Upper lobe of left lung (tissue), 6 donors: ENCODE results near the gene PRM1. TPM values are rescaled to one million over a fixed set of nuclear protein-coding genes. Genes with fewer than 3 reads are reported as not detected.

ENCODE experiments used
- ATAC-seq, 2 donors: fragments of 200-7000 bp; cut with Tn5 transposase; one replicate each; pipeline ENCODE4 v1.9.1; 2022; ENCODE audit warnings: mild to moderate bottlenecking in 2 of 2, moderate library complexity in 2 of 2; ENCODE audit not compliant: low FRiP score in 2 of 2
- DNase-seq, 2 donors: peaks; one replicate each; pipeline ENCODE4 v3.0.0-alpha.2; 2019 to 2020
- H3K27ac ChIP-seq, 4 donors: fragments of 200-600 bp; sonication (generic); one replicate each; pipeline ENCODE4 v1.5.1; 2016 to 2019
- H3K27me3 ChIP-seq, 4 donors: fragments of 200-600 bp; sonication (generic); one replicate each; pipeline ENCODE4 v1.5.1; 2017 to 2019
- H3K36me3 ChIP-seq, 4 donors: fragments of 200-600 bp; sonication (generic); one replicate each; pipeline ENCODE4 v1.5.1; 2016 to 2019
- H3K4me1 ChIP-seq, 4 donors: fragments of 200-600 bp; sonication (generic); one replicate each; pipeline ENCODE4 v1.5.1; 2018 to 2019
- H3K4me3 ChIP-seq, 4 donors: fragments of 200-600 bp; sonication (generic); one replicate each; pipeline ENCODE4 v1.5.1; 2017 to 2019; ENCODE audit warnings: mild to moderate bottlenecking in 2 of 4, moderate library complexity in 1 of 4
- H3K9me3 ChIP-seq, 4 donors: fragments of 200-600 bp; sonication (generic); one replicate each; pipeline ENCODE4 v1.5.1; 2018 to 2019
- CTCF ChIP-seq, 6 experiments: fragments of 450-650 bp in 4 of 6; fragments of 200-600 bp in 2 of 6; sonication (generic) in 2 of 6; IDR thresholded peaks; one replicate each; pipeline ENCODE4 v1.5.1; 2016 to 2019; ENCODE audit warnings: antibody characterized with exemption in 6 of 6
- EP300 ChIP-seq, 4 donors: sonication (generic); formaldehyde crosslinking; IDR thresholded peaks; one replicate each; pipeline ENCODE4 v1.5.1; 2017; ENCODE audit warnings: antibody characterized with exemption in 4 of 4, control low read depth in 2 of 4
- POLR2A ChIP-seq, 4 donors: fragments of 450-650 bp; IDR thresholded peaks; one replicate each; pipeline ENCODE4 v1.5.1; 2016 to 2017; ENCODE audit warnings: antibody characterized with exemption in 4 of 4, mild to moderate bottlenecking in 2 of 4
- POLR2AphosphoS5 ChIP-seq, 2 donors: sonication (generic); formaldehyde crosslinking; IDR thresholded peaks; one replicate each; pipeline ENCODE4 v1.5.1; 2017; ENCODE audit warnings: antibody characterized with exemption in 2 of 2
- WGBS, 2 donors: methylation state at CpG; one replicate each; pipeline ENCODE4 v1.1.5; 2017 to 2018; 5-methylcytosine and 5-hydroxymethylcytosine counted together
- total RNA-seq, 6 donors: library from RNA; depleted of rRNA in 4 of 6; stranded (reverse); fragments of >200 nt in 4 of 6; gene quantifications; one replicate each; pipeline versions ENCODE4 v1.1.0 to v1.2.1, GENCODE V29; 2016 to 2021
- donor health status: DM: no; HTN: no; CAD: no; lungs with moderate emphysema.
- donor health status: DM: no; HTN: yes; CAD: no; lungs with severe emphysema.

Gene PRM1
- total RNA-seq, 6 donors from 2014 or later, result not detected

GRCh38 chr16:11319529-11320146 is 38.5 kb upstream of the PRM1 start:
- Histone ChIP-seq H3K27ac (no peak overlapping the region), H3K4me3 (no peak overlapping the region), H3K4me1 (peaks cover 0 to 6% (median 2%) of the 10 kb centered on the region in 4 donors), H3K27me3 (no peaks in the 10 kb centered on the region), H3K36me3 (no peaks in the 10 kb centered on the region), H3K9me3 (no peaks in the 10 kb centered on the region)
- ATAC-seq (no peak), DNase-seq (no peak)
- 70 to 95% methylated on average over 2 to 6 of the region's 8 CpGs for WGBS, 2 donors
- TF ChIP-seq POLR2A (IDR thresholded peaks at IDR 0.05) (no peak), CTCF (IDR thresholded peaks at IDR 0.05) (no peak), POLR2AphosphoS5 (IDR thresholded peaks at IDR 0.05) (no peak), EP300 (IDR thresholded peaks at IDR 0.05) (no peak)

GRCh38 chr16:11318817-11319216 is 37.7 kb upstream of the PRM1 start:
- no peak overlapping the region for H3K4me3 ChIP-seq
- H3K27me3 ChIP-seq, result no peaks in the 10 kb centered on the region
- no peaks in the 10 kb centered on the region for H3K9me3 ChIP-seq
- ATAC-seq (no peak), DNase-seq (no peak)
- peaks cover 0 to 6% (median 2%) of the 10 kb centered on the region in 4 donors for H3K4me1 ChIP-seq
- no peak overlapping the region for H3K27ac ChIP-seq
- no peak for TF ChIP-seq EP300 (IDR thresholded peaks at IDR 0.05)
- no peaks in the 10 kb centered on the region for H3K36me3 ChIP-seq
- WGBS, 2 donors, result 94 to 97% methylated on average over 8 of the region's 8 CpGs

GRCh38 chr16:11316331-11317015 is 35.3 kb upstream of the PRM1 start:
- Histone ChIP-seq H3K36me3 (no peaks in the 10 kb centered on the region), H3K9me3 (no peaks in the 10 kb centered on the region), H3K4me1 (peaks cover 14 to 20% (median 17%) of the 10 kb centered on the region in 4 donors), H3K27ac (no peak overlapping the region), H3K4me3 (no peak overlapping the region), H3K27me3 (no peaks in the 10 kb centered on the region)
- ATAC-seq (no peak), DNase-seq (no peak)
- TF ChIP-seq POLR2A (IDR thresholded peaks at IDR 0.05) (no peak), EP300 (IDR thresholded peaks at IDR 0.05) (no peak), CTCF (IDR thresholded peaks at IDR 0.05) (no peak), POLR2AphosphoS5 (IDR thresholded peaks at IDR 0.05) (no peak)
- 79 to 89% methylated on average over 16 to 23 of the region's 23 CpGs for WGBS, 2 donors

- H3K27ac ChIP-seq, result no peak overlapping the region
- DNase-seq, result no peak
- H3K27me3 ChIP-seq, result no peaks in the 10 kb centered on the region
- no peaks in the 10 kb centered on the region for H3K36me3 ChIP-seq
- 46 to 70% methylated on average over 6 to 13 of the region's 13 CpGs for WGBS, 2 donors
- ATAC-seq, result no peak
- no peaks in the 10 kb centered on the region for H3K9me3 ChIP-seq
- H3K4me1 ChIP-seq, result peaks cover 19 to 27% (median 23%) of the 10 kb centered on the region in 4 donors
- H3K4me3 ChIP-seq, result no peak overlapping the region
- TF ChIP-seq CTCF (IDR thresholded peaks at IDR 0.05), result no peak
- TF ChIP-seq POLR2A (IDR thresholded peaks at IDR 0.05), result no peak
- TF ChIP-seq EP300 (IDR thresholded peaks at IDR 0.05), result no peak
- no peak for TF ChIP-seq POLR2AphosphoS5 (IDR thresholded peaks at IDR 0.05)
Observed at GRCh38 chr16:11315510-11315909, 34.4 kb upstream of the PRM1 start.

GRCh38 chr16:11314309-11314894 is 33.3 kb upstream of the PRM1 start:
- H3K36me3 ChIP-seq, result no peaks in the 10 kb centered on the region
- whole genome bisulfite sequencing, 2 donors, result 96 to 98% methylated on average over 6 of the region's 8 CpGs
- no peak for DNase-seq
- ATAC-seq, result no peak
- H3K27me3 ChIP-seq, result no peaks in the 10 kb centered on the region
- peaks cover 27 to 38% (median 30%) of the 10 kb centered on the region in 4 donors for H3K4me1 ChIP-seq
- no peak overlapping the region for H3K4me3 ChIP-seq
- TF ChIP-seq CTCF (IDR thresholded peaks at IDR 0.05), result no peak
- no peak for TF ChIP-seq POLR2A (IDR thresholded peaks at IDR 0.05)
- no peak for TF ChIP-seq EP300 (IDR thresholded peaks at IDR 0.05)
- no peak for TF ChIP-seq POLR2AphosphoS5 (IDR thresholded peaks at IDR 0.05)
- H3K9me3 ChIP-seq, result no peaks in the 10 kb centered on the region
- no peak overlapping the region for H3K27ac ChIP-seq
